Right atrium auricular region (tissue), 2 donors: ENCODE measurements around the gene EFEMP1. TPM values are rescaled to one million over a fixed set of nuclear protein-coding genes. Genes with fewer than 3 reads are reported as not detected.
A peak's percentile ranks its signal among the peaks of the same experiment; 100 is the strongest.

Experiments used
- DNase-seq: peaks from one replicate; pipeline ENCODE4 v3.0.0-alpha.2; 2019; ENCODE audit warnings: low spot score
- H3K27ac ChIP-seq, 2 donors: fragments of 200-600 bp; sonication (generic); 1 replicate in 1 of 2; 2 replicates in 1 of 2; pipeline ENCODE4 v1.5.1; 2016 to 2019
- H3K27me3 ChIP-seq, 2 donors: fragments of 200-600 bp; sonication (generic); one replicate each; pipeline versions ENCODE4 v1.5.1 to v1.6.0; 2017 to 2019
- H3K36me3 ChIP-seq: fragments of 200-600 bp; sonication (generic); one replicate; pipeline ENCODE4 v1.5.1; 2016
- H3K4me1 ChIP-seq, 2 donors: fragments of 200-600 bp; sonication (generic); one replicate each; pipeline versions ENCODE4 v1.5.1 to v1.6.0; 2017 to 2019
- H3K4me3 ChIP-seq, 2 donors: fragments of 200-600 bp; sonication (generic); 1 replicate in 1 of 2; 2 replicates in 1 of 2; pipeline ENCODE4 v1.5.1; 2017 to 2019; ENCODE audit warnings: mild to moderate bottlenecking in 1 of 2, moderate library complexity in 1 of 2
- H3K9me3 ChIP-seq, 2 donors: fragments of 200-600 bp; sonication (generic); one replicate each; pipeline ENCODE4 v1.5.1; 2019
- total RNA-seq, 2 donors: library from RNA; depleted of rRNA; stranded (reverse); fragments of >200 nt; gene quantifications; one replicate each; pipeline ENCODE4 v1.1.0, GENCODE V29; 2016
- TF ChIP-seq, protein P1 (sequence below), 2 donors: fragments of 200-600 bp; sonication (generic); IDR thresholded peaks; one replicate each; pipeline ENCODE4 v1.5.1; 2019; ENCODE audit warnings: antibody characterized with exemption in 2 of 2

Gene EFEMP1
- total RNA-seq, 2 donors from 2014 or later = 246 to 308 TPM

DNA sequence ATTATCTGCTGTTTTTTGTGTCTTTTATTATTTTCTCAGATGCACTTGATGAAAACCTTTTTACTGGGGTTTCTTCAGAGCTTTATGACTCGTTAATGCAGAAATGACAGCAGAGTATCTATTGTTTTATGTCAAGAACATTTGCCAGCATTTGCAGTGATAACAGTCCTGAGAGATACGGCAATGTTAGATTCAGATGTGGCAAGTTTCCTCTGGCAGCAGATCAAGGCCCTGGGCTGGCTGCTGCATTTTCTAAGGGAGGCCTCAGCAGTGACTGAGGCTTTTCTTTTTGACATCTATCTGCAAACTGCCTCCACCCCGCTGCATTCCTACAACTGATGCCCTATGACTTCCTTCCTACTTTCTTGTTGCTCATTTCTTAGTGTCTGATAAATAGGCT lies 40.2 kb downstream of the EFEMP1 start:
- TF ChIP-seq, protein P1, sequence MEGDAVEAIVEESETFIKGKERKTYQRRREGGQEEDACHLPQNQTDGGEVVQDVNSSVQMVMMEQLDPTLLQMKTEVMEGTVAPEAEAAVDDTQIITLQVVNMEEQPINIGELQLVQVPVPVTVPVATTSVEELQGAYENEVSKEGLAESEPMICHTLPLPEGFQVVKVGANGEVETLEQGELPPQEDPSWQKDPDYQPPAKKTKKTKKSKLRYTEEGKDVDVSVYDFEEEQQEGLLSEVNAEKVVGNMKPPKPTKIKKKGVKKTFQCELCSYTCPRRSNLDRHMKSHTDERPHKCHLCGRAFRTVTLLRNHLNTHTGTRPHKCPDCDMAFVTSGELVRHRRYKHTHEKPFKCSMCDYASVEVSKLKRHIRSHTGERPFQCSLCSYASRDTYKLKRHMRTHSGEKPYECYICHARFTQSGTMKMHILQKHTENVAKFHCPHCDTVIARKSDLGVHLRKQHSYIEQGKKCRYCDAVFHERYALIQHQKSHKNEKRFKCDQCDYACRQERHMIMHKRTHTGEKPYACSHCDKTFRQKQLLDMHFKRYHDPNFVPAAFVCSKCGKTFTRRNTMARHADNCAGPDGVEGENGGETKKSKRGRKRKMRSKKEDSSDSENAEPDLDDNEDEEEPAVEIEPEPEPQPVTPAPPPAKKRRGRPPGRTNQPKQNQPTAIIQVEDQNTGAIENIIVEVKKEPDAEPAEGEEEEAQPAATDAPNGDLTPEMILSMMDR (IDR thresholded peaks at IDR 0.05) = no peak
- Histone ChIP-seq H3K27me3 (no peaks in the 10 kb centered on the region), H3K36me3 (no peaks in the 10 kb centered on the region), H3K9me3 (no peaks in the 10 kb centered on the region), H3K27ac (peak overlapping the region; percentile 43 to 88), H3K4me1 (peaks cover 0 to 61% of the 10 kb centered on the region in 2 donors), H3K4me3 (no peak overlapping the region)
- no peak for DNase-seq

DNA sequence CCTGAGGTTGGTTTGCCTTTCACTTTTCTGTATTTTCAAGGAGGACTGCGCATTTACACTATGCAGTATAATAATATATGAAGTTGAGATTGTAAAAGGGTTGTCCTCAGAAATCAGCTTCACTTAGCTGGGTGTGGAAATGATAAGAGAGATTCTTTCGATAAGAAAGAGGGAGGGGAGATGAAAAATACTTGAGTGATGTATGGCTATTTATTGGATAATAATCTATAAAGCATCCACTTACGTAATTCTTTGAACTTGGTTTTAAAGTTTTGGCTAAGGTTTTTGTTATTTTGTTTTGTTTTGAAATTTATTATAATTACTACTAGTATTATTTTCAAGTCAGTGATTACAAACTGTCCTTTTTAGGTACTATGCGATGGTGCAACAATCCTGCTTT lies 40.6 kb downstream of the EFEMP1 start:
- Histone ChIP-seq H3K27me3 (no peaks in the 10 kb centered on the region), H3K4me3 (no peak overlapping the region), H3K27ac (peak overlapping the region; percentile 43 to 88), H3K9me3 (no peaks in the 10 kb centered on the region), H3K4me1 (peaks cover 0 to 59% of the 10 kb centered on the region in 2 donors), H3K36me3 (no peaks in the 10 kb centered on the region)
- TF ChIP-seq, protein P1 (IDR thresholded peaks at IDR 0.05) = no peak
- no peak for DNase-seq

DNA sequence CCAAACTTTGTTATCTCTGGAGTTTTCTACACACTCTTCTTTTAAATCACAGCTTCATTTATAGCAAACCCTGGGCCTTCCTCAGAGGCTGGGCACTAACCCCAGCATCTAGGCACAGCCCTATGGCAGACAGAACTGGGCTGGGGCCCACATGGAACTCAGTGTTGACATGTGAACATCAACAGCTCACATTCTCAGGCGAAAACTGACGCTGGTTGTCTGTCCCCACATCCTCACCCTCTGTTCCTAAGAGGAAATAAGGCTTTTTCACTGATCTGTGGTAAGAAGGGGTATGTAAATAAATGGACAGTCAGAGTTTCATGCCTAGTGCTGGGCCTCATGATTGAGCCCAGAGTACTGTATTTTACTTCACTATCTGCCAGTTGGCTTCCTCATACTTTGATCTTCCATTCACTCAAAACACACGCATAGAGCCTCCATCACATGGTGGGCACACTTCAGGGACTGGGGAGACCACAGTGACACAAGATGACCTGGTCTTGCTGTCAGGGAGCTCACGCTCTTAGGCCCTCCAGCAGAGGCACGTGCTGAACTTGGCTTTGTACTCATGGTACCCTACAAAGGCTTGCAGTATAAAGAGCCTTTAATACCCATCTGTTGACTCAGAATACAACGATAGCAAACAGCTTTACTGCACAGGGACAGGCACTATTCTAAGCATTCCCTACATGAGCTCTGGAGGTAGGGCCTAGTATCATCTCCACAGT lies 43.0 kb downstream of the EFEMP1 start:
- H3K27ac ChIP-seq = peak overlapping the region in 1 of 2 donors; percentile 62
- no peak for DNase-seq
- H3K27me3 ChIP-seq = no peaks in the 10 kb centered on the region
- H3K4me1 ChIP-seq = peaks cover 0 to 56% of the 10 kb centered on the region in 2 donors
- H3K9me3 ChIP-seq = no peaks in the 10 kb centered on the region
- no peaks in the 10 kb centered on the region for H3K36me3 ChIP-seq
- no peak overlapping the region for H3K4me3 ChIP-seq
- TF ChIP-seq, protein P1 (IDR thresholded peaks at IDR 0.05) = no peak

DNA sequence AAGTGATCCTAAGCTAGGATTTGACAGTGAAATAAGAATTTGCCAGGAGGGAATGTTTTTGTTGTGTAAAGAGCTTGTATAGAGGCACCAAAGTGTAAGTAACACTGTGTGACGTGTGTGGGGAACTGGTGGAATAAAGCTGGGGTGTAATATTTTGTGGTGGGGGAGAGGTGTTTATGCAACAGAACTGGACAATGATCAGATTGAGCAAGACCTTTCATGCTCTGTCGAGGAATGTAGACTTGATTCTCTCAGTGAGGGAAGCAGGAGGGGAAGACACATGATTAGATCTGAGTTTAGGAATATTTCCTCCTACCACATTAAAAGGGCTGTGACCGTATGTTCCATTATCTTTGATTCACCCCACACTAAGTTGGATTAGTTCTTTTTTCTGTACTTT lies 43.6 kb downstream of the EFEMP1 start:
- Histone ChIP-seq H3K4me1 (peaks cover 0 to 52% of the 10 kb centered on the region in 2 donors), H3K27me3 (no peaks in the 10 kb centered on the region), H3K9me3 (no peaks in the 10 kb centered on the region), H3K36me3 (no peaks in the 10 kb centered on the region), H3K4me3 (no peak overlapping the region), H3K27ac (peak overlapping the region in 1 of 2 donors; percentile 62)
- TF ChIP-seq, protein P1 (IDR thresholded peaks at IDR 0.05) = no peak
- DNase-seq = no peak

DNA sequence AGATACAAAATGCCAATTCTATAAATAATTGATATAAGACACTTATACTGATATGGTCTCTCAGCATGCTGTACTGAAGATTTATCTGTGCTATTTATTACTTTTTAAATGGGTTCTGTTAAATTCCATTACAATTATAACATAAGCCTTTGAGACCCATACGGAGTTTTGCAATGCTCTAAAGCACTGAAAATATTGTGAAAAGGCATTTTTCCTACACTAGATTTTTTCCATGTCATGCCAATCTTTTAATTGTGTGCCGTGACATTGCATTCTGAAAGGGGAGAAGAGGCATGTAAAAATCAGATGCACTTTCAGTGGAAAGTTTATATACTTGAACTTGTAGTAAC lies 46.5 kb downstream of the EFEMP1 start:
- TF ChIP-seq, protein P1 (IDR thresholded peaks at IDR 0.05) = no peak
- H3K36me3 ChIP-seq = no peaks in the 10 kb centered on the region
- H3K27ac ChIP-seq = no peak overlapping the region
- no peaks in the 10 kb centered on the region for H3K9me3 ChIP-seq
- H3K27me3 ChIP-seq = no peaks in the 10 kb centered on the region
- no peak overlapping the region for H3K4me3 ChIP-seq
- DNase-seq = no peak
- peaks cover 0 to 33% of the 10 kb centered on the region in 2 donors for H3K4me1 ChIP-seq
